GM10248 (cell line): ENCODE results near the gene CALHM3.
A peak's percentile ranks its signal among the peaks of the same experiment; 100 is the strongest.

ENCODE experiments used
- CTCF ChIA-PET: fragments of 300-600 bp; sonication (Branson Sonifier 250); formaldehyde crosslinking; extraction: SDS; loops from one replicate; lab custom pipeline; 2021; ENCODE audit warnings: antibody characterized with exemption; lab: Yijun Ruan, JAX
- POLR2A ChIA-PET: fragments of 350-650 bp; sonication (Branson Sonifier 250); formaldehyde crosslinking; extraction: SDS; loops from one replicate; lab custom pipeline; 2020; ENCODE audit warnings: antibody characterized with exemption; lab: Yijun Ruan, JAX
- DNase-seq: peaks from one replicate; pipeline ENCODE4 v3.0.0; 2012; ENCODE audit errors: extremely low spot score
- TF ChIP-seq, protein P1 (sequence below): IDR thresholded peaks from 2 replicates; pipeline ENCODE4 v1.5.1; 2012; ENCODE audit warnings: mild to moderate bottlenecking, low read depth; ENCODE audit errors: extremely low read depth, missing control alignments, control extremely low read depth

CALHM3 gene

GRCh38 chr10:103497161-103497915 lies 18.3 kb upstream of the CALHM3 start:
- no peak for DNase-seq
- ChIA-PET POLR2A (interaction anchor here (0.5 kb wide), 1 partner anchor 310 kb away, joined by 6 read pairs; no protein-coding TSS in a partner anchor), CTCF (interaction anchor here (1.3 to 7.0 kb wide), 2 partner anchors 13 to 25 kb away, joined by 3 to 42 read pairs; no protein-coding TSS in a partner anchor)
- TF ChIP-seq, protein P1, sequence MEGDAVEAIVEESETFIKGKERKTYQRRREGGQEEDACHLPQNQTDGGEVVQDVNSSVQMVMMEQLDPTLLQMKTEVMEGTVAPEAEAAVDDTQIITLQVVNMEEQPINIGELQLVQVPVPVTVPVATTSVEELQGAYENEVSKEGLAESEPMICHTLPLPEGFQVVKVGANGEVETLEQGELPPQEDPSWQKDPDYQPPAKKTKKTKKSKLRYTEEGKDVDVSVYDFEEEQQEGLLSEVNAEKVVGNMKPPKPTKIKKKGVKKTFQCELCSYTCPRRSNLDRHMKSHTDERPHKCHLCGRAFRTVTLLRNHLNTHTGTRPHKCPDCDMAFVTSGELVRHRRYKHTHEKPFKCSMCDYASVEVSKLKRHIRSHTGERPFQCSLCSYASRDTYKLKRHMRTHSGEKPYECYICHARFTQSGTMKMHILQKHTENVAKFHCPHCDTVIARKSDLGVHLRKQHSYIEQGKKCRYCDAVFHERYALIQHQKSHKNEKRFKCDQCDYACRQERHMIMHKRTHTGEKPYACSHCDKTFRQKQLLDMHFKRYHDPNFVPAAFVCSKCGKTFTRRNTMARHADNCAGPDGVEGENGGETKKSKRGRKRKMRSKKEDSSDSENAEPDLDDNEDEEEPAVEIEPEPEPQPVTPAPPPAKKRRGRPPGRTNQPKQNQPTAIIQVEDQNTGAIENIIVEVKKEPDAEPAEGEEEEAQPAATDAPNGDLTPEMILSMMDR: no peak

DNA sequence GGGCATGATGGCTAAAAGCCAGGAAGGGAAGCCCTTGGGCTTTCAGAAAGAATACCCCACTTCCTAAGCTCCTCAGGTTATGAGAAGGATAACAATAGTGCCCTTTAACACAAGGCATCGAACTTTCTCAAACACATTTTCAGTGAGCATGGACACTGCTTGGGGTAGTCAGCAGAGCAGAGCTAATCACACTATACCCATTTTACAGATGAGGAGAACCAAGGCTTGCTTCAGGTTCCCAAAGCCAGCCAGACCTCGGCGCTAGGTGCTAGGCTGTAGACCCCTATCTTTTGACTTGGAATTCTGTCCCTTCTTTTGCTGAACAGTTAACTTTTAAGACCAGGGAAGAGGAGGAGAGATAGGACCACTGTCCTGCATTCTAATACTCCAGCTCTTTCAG lies 16.3 kb upstream of the CALHM3 start:
- DNase-seq: no peak
- CTCF ChIA-PET: interaction anchor here (1.0 to 7.9 kb wide), 4 partner anchors 11 to 171 kb away, joined by 3 to 69 read pairs (median 23); no protein-coding TSS in a partner anchor
- TF ChIP-seq, protein P1: no peak
- POLR2A ChIA-PET: no interaction called here

DNA sequence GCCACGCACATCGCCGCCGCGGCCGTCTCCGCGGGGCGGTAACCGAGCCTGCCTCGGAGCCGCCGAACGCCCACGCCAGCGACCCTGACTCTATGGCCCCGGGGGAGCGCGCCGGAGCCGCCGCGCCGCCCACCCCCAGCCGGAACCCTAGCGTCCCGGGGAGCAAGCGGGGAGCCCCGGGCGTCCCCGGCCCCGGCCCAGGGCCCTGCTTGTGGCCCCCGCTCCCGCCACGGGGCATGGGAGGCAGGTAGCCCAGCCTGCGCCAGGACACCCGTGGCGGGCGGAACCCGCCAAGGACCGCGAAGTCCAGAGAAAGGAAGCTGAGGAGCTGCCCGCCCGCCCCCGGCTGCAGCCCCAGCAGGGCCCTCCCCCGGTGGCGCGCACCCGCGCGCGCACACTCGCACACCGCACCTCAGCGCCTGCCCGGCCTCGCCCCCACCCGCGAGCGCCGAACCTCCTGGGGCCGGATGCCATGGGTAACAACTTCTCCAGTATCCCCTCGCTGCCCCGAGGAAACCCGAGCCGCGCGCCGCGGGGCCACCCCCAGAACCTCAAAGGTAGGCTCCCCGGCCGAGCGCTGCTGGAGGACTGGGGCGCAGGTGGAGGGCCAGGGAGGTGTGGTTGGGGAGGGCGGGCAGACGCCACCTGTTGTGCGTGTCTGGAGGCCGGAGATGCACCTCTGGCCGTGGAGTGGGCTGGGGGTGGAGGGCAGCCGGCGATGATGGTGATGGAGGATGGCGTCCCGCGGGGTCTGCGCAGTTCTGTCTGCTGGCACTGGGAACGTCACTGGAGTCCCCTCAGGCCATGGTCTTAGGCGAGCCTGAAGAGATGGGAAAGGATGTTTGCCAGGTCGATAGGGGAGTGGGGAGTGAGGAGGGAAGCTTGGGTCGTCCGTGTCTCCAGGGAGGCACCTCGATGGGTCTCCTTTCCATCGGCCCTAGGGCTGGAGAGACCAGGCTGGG lies 15.2 kb upstream of the CALHM3 start:
- TF ChIP-seq, protein P1: no peak
- DNase-seq: peak; percentile 44
- POLR2A ChIA-PET: no interaction called here
- CTCF ChIA-PET: interaction anchor here (1.0 to 7.9 kb wide), 9 partner anchors 9 to 105 kb away, joined by 3 to 69 read pairs (median 4); no protein-coding TSS in a partner anchor

DNA sequence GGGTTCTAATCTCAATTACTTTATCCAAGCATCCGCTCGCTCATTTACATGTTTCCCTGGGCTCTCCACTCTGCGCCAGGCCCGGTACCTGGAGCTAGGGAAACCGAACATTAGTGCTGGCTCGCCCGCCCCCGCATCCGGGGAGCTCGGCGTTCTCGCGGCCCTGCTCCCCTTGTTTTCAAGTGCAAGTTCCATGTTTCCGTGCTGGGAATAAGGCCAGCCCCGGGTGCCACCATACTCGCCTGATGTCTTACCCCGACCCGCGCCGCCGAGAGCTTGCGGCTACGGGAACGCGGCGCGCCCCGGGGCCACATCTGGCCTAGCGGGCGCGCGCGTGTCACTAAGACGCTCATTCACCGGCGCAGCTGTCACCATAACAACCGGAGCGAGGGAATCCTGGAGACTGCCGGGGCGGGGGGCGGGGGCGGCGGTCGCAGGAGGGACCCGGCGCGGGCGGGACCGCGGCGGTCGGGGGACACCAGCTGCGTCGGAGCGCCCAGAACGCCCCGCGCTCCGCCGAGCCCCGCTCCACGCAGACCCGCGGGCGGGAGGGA lies 14.4 kb upstream of the CALHM3 start, which contains the start of gene NEURL1:
NEURL1 (plus strand) TSS at position 344 of the 554 bp plus-strand sequence. CDS start 683 bp downstream, outside the sequence.
- TF ChIP-seq, protein P1: no peak
- no peak for DNase-seq
- ChIA-PET POLR2A (no interaction called here), CTCF (interaction anchor here (0.9 to 7.9 kb wide), 13 partner anchors 9 to 106 kb away, joined by 3 to 69 read pairs (median 4); partner anchors contain the start of gene ATP5MK)

DNA sequence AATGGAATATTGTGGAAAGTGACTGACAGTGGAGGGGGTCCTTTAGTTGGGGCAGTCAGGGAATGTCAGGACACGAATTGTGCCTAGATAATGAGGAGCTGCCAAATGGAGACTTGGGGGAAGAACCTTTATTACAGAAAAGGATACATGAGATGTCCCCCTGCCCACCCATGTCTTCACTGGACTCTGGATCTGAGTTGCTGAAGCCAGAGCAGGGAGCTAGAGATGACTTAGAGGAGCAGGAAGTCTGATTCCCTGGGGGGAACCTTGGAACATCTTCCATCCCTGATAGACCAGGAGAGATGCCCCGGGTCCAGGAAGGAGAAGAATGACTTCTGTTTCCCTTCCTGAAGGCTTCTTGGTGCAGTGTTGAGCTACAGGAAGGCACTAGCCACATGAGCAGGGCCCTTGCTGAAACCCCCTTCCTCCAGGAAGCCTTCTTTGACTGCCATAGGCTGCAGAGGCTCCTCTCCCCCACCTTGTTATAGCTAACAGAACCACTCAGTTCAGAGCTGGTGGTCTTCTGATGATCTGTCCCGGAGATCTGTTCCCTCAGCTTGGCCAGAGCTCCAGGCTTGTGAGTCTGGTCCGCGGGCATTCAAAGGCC lies 13.7 kb upstream of the CALHM3 start:
- DNase-seq: no peak
- TF ChIP-seq, protein P1: no peak
- CTCF ChIA-PET: interaction anchor here (0.8 to 7.9 kb wide), 18 partner anchors 8 to 193 kb away, joined by 3 to 69 read pairs (median 3); partner anchors contain the start of gene ATP5MK
- POLR2A ChIA-PET: no interaction called here
